Activated CD4-positive, alpha-beta T cell treated with anti-CD3 and anti-CD28 coated beads, Interleukin-2, amount 50 U/mL, for 48 hours (primary cell): ENCODE measurements around the gene SYNJ2.

Source experiments
- DNase-seq, 2 experiments: peaks; one replicate each; pipeline ENCODE4 v3.0.0-alpha.2; 2020

SYNJ2 gene

GRCh38 chr6:158086054-158086503, 104.4 kb downstream of the SYNJ2 start:
- DNase-seq = no peak

GRCh38 chr6:158086504-158087223, 105.0 kb downstream of the SYNJ2 start:
- no peak for DNase-seq

- no peak for DNase-seq
These were observed 105.7 kb downstream of the SYNJ2 start for GRCh38 chr6:158087224-158087867.

- DNase-seq = no peak
These were observed 111.1 kb downstream of the SYNJ2 start for GRCh38 chr6:158092806-158093205.

GRCh38 chr6:158095031-158095430, 113.4 kb downstream of the SYNJ2 start:
- DNase-seq = no peak

GRCh38 chr6:158095671-158096070, 114.0 kb downstream of the SYNJ2 start:
- no peak for DNase-seq

- no peak for DNase-seq
These were observed 121.6 kb downstream of the SYNJ2 start for GRCh38 chr6:158103228-158103627.

GRCh38 chr6:158104696-158105095, 123.0 kb downstream of the SYNJ2 start:
- DNase-seq = no peak

GRCh38 chr6:158109748-158110147, 128.1 kb downstream of the SYNJ2 start:
- DNase-seq = no peak

GRCh38 chr6:158110986-158111385, 129.3 kb downstream of the SYNJ2 start:
- no peak for DNase-seq

GRCh38 chr6:158111987-158112386, 130.3 kb downstream of the SYNJ2 start:
- no peak for DNase-seq

GRCh38 chr6:158113802-158114201, 132.1 kb downstream of the SYNJ2 start:
- no peak for DNase-seq

GRCh38 chr6:158115102-158115501, 133.4 kb downstream of the SYNJ2 start:
- no peak for DNase-seq

- no peak for DNase-seq
These were observed 133.8 kb downstream of the SYNJ2 start for GRCh38 chr6:158115508-158115907.

- DNase-seq = no peak
These were observed 137.2 kb downstream of the SYNJ2 start for GRCh38 chr6:158118886-158119285.

GRCh38 chr6:158121335-158121734, 139.7 kb downstream of the SYNJ2 start:
- no peak for DNase-seq

- no peak for DNase-seq
These were observed 140.4 kb downstream of the SYNJ2 start for GRCh38 chr6:158122048-158122447.

GRCh38 chr6:158124288-158124687, 142.6 kb downstream of the SYNJ2 start:
- DNase-seq = no peak

GRCh38 chr6:158125271-158125670, 143.6 kb downstream of the SYNJ2 start:
- DNase-seq = no peak

GRCh38 chr6:158131926-158132325, 150.3 kb downstream of the SYNJ2 start:
- no peak for DNase-seq

GRCh38 chr6:158142789-158143188, 161.1 kb downstream of the SYNJ2 start:
- DNase-seq = no peak

GRCh38 chr6:158143700-158144099, 162.0 kb downstream of the SYNJ2 start:
- DNase-seq = no peak
